Testis (tissue), 3 donors: ENCODE measurements around the gene TTC23. TPM values are rescaled to one million over a fixed set of nuclear protein-coding genes. Genes with fewer than 3 reads are reported as not detected.

Source experiments
- DNase-seq: peaks from one replicate; pipeline ENCODE4 v3.0.0-alpha.2; 2019
- H3K27ac ChIP-seq, 2 donors: fragments of 200-600 bp; sonication (generic); one replicate each; pipeline ENCODE4 v1.5.1; 2019
- H3K27me3 ChIP-seq: fragments of 200-600 bp; sonication (generic); one replicate; pipeline ENCODE4 v1.5.1; 2019
- H3K36me3 ChIP-seq: fragments of 200-600 bp; sonication (generic); one replicate; pipeline ENCODE4 v1.5.1; 2017; ENCODE audit warnings: low read depth; ENCODE audit errors: missing control alignments
- H3K4me1 ChIP-seq: fragments of 200-600 bp; sonication (generic); one replicate; pipeline ENCODE4 v1.5.1; 2019
- H3K4me3 ChIP-seq, 2 donors: fragments of 200-600 bp; sonication (generic); one replicate each; pipeline ENCODE4 v1.5.1; 2017 to 2019
- H3K9me3 ChIP-seq: fragments of 200-600 bp; sonication (generic); one replicate; pipeline ENCODE4 v1.5.1; 2017
- POLR2A ChIP-seq: fragments of 450-650 bp; IDR thresholded peaks from one replicate; pipeline ENCODE4 v1.6.1; 2017; ENCODE audit warnings: antibody characterized with exemption, mild to moderate bottlenecking, moderate library complexity
- WGBS, 2 donors: methylation state at CpG; one replicate each; pipeline ENCODE4 v1.1.5; 2018; 5-methylcytosine and 5-hydroxymethylcytosine counted together
- intact Hi-C: fragments of 100-400 bp; cut with DNase I; formaldehyde crosslinking; loops from one replicate; pipeline ENCODE4 v1.15.1; 2023; ENCODE audit warnings: low total_unique reads
- polyA plus RNA-seq: library from polyadenylated mRNA; stranded (reverse); fragments of 350-450 nt; fragmentation: Illumina TruSeq; extraction: RNeasy Lipid Tissue Mini Kit (QIAGEN cat#74804); gene quantifications from one replicate; pipeline ENCODE4 v1.2.3, GENCODE V29; 2014; ENCODE audit warnings: low read depth, low replicate concordance; ENCODE audit not compliant: insufficient read depth
- total RNA-seq, 2 donors: library from RNA; depleted of rRNA; stranded (reverse); fragments of >200 nt; gene quantifications; one replicate each; pipeline ENCODE4 v1.2.3, GENCODE V29; 2016
- TF ChIP-seq, protein P1 (sequence below), 3 experiments: fragments of 450-650 bp in 2 of 3; fragments of 200-600 bp in 1 of 3; sonication (generic) in 1 of 3; IDR thresholded peaks; one replicate each; pipeline ENCODE4 v1.5.1; 2016 to 2019; ENCODE audit warnings: antibody characterized with exemption in 3 of 3, mild to moderate bottlenecking in 2 of 3, moderate library complexity in 1 of 3

The TTC23 gene
- total and polyA plus RNA-seq, 3 donors from 2014 or later = 26.6 to 40.5 (median 37.2) TPM

GRCh38 chr15:99224372-99225214 is 24.8 kb downstream of the TTC23 start:
- Histone ChIP-seq H3K27ac (no peak overlapping the region), H3K27me3 (no peaks in the 10 kb centered on the region), H3K4me1 (no peaks in the 10 kb centered on the region), H3K9me3 (no peaks in the 10 kb centered on the region), H3K4me3 (no peak overlapping the region), H3K36me3 (no peaks in the 10 kb centered on the region)
- intact Hi-C loops = no loop called here
- no peak for DNase-seq
- WGBS, 2 donors = 90 to 96% methylated on average over 6 of the region's 6 CpGs
- TF ChIP-seq, protein P1, sequence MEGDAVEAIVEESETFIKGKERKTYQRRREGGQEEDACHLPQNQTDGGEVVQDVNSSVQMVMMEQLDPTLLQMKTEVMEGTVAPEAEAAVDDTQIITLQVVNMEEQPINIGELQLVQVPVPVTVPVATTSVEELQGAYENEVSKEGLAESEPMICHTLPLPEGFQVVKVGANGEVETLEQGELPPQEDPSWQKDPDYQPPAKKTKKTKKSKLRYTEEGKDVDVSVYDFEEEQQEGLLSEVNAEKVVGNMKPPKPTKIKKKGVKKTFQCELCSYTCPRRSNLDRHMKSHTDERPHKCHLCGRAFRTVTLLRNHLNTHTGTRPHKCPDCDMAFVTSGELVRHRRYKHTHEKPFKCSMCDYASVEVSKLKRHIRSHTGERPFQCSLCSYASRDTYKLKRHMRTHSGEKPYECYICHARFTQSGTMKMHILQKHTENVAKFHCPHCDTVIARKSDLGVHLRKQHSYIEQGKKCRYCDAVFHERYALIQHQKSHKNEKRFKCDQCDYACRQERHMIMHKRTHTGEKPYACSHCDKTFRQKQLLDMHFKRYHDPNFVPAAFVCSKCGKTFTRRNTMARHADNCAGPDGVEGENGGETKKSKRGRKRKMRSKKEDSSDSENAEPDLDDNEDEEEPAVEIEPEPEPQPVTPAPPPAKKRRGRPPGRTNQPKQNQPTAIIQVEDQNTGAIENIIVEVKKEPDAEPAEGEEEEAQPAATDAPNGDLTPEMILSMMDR (IDR thresholded peaks at IDR 0.05) = no peak
- no peak for TF ChIP-seq POLR2A

- Histone ChIP-seq H3K27me3 (no peaks in the 10 kb centered on the region), H3K36me3 (no peaks in the 10 kb centered on the region), H3K9me3 (no peaks in the 10 kb centered on the region), H3K27ac (no peak overlapping the region), H3K4me3 (no peak overlapping the region), H3K4me1 (peaks cover 10% of the 10 kb centered on the region)
- intact Hi-C loops = no loop called here
- peak; percentile 94 for DNase-seq
- TF ChIP-seq, protein P1 (IDR thresholded peaks at IDR 0.05) = peak; percentile 82 to 92 (median 85)
- no peak for TF ChIP-seq POLR2A
- WGBS, 2 donors = 21 to 22% methylated on average over 1 of the region's 1 CpG
Observed at GRCh38 chr15:99213187-99213811, 36.1 kb downstream of the TTC23 start.

GRCh38 chr15:99212406-99212805 is 37.0 kb downstream of the TTC23 start:
- Histone ChIP-seq H3K36me3 (no peaks in the 10 kb centered on the region), H3K4me3 (no peak overlapping the region), H3K27ac (no peak overlapping the region), H3K27me3 (no peaks in the 10 kb centered on the region), H3K4me1 (peaks cover 10% of the 10 kb centered on the region), H3K9me3 (no peaks in the 10 kb centered on the region)
- peak; percentile 49 for DNase-seq
- TF ChIP-seq POLR2A = no peak
- TF ChIP-seq, protein P1 (IDR thresholded peaks at IDR 0.05) = no peak
- intact Hi-C loops = no loop called here
- WGBS, 2 donors = 81 to 84% methylated on average over 7 of the region's 7 CpGs

DNA sequence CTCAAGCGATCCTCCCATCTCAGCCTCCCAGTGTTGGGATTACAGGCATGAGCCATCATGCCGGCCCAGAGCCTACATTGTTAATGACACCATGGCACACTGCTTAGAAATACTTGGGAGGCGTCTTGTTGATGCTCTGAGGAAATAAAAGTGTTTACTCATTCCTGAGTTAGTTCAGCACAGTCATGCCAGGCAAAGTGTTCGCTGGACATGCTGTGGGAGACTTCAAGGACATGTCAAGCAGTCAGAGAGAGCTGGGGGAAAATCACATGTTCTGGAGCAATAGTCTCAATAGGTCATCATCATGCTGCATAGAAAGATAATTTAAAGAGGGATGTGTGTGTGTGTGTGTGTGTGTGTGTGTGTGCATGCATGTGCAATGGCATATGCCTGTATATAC is 37.5 kb downstream of the TTC23 start:
- intact Hi-C loops = no loop called here
- Histone ChIP-seq H3K9me3 (no peaks in the 10 kb centered on the region), H3K4me1 (peaks cover 10% of the 10 kb centered on the region), H3K4me3 (no peak overlapping the region), H3K27me3 (no peaks in the 10 kb centered on the region), H3K27ac (no peak overlapping the region), H3K36me3 (no peaks in the 10 kb centered on the region)
- WGBS, 2 donors = 73 to 85% methylated on average over 4 of the region's 4 CpGs
- TF ChIP-seq POLR2A = no peak
- TF ChIP-seq, protein P1 (IDR thresholded peaks at IDR 0.05) = no peak
- no peak for DNase-seq
